Hematopoietic multipotent progenitor cell (in vitro differentiated cells): Measurements from ENCODE around the gene GPSM3. TPM values are rescaled to one million over a fixed set of nuclear protein-coding genes. Genes with fewer than 3 reads are reported as not detected.

Experiments
- DNase-seq, 3 donors: peaks; one replicate each; pipeline ENCODE4 v3.0.0-alpha.2; 2011 to 2015; ENCODE audit warnings: low read depth in 2 of 3, low spot score in 2 of 3
- total RNA-seq: library from RNA; depleted of rRNA; stranded (reverse); fragments of >200 nt; gene quantifications from one replicate; pipeline ENCODE4 v1.2.3, GENCODE V29; 2012

GPSM3 gene
- total RNA-seq, 1 donor: 58.7 TPM

GRCh38 chr6:32175711-32176475 is 16.6 kb downstream of the GPSM3 start, which contains the start of gene AGPAT1:
AGPAT1 (minus strand) TSS chr6:32176084; CDS start chr6:32171496, 4,588 bp downstream.
- peak; percentile 78 to 97 (median 96) for DNase-seq

- no peak for DNase-seq
Observed at GRCh38 chr6:32175322-32175710, 17.1 kb downstream of the GPSM3 start.

GRCh38 chr6:32174416-32174815 is 18.0 kb downstream of the GPSM3 start:
- no peak for DNase-seq

- DNase-seq: no peak
Observed at GRCh38 chr6:32173051-32173727, 19.3 kb downstream of the GPSM3 start.

GRCh38 chr6:32171234-32171633 is 21.2 kb downstream of the GPSM3 start:
- DNase-seq: no peak

- no peak for DNase-seq
Observed at GRCh38 chr6:32170294-32170693, 22.1 kb downstream of the GPSM3 start.

GRCh38 chr6:32168807-32169591 is 23.4 kb downstream of the GPSM3 start:
- DNase-seq: no peak

GRCh38 chr6:32168350-32168749 is 24.1 kb downstream of the GPSM3 start:
- DNase-seq: no peak

- no peak for DNase-seq
Observed at GRCh38 chr6:32167761-32168262, 24.6 kb downstream of the GPSM3 start.

- no peak for DNase-seq
Observed at GRCh38 chr6:32167154-32167760, 25.2 kb downstream of the GPSM3 start.

- no peak for DNase-seq
Observed at GRCh38 chr6:32166411-32167061, 25.9 kb downstream of the GPSM3 start.

GRCh38 chr6:32164295-32164694 is 28.1 kb downstream of the GPSM3 start, which contains the start of gene EGFL8:
EGFL8 (plus strand) TSS chr6:32164595; CDS start chr6:32166166, 1,571 bp downstream.
- DNase-seq: no peak

- no peak for DNase-seq
Observed at GRCh38 chr6:32163559-32164258, 28.7 kb downstream of the GPSM3 start.

- no peak for DNase-seq
Observed at GRCh38 chr6:32158052-32158451, 34.4 kb downstream of the GPSM3 start.

- no peak for DNase-seq
Observed at GRCh38 chr6:32156891-32157290, 35.6 kb downstream of the GPSM3 start.

- peak in 2 of 3 donors; percentile 78 to 83 for DNase-seq
Observed at GRCh38 chr6:32154514-32155161, 37.8 kb downstream of the GPSM3 start.

GRCh38 chr6:32153564-32154513 is 38.6 kb downstream of the GPSM3 start, which contains the start of gene PPT2:
PPT2 (plus strand) TSS chr6:32154141; CDS start chr6:32154595, 454 bp downstream.
- DNase-seq: peak in 2 of 3 donors; percentile 93 to 97
